H9 (cell line): ENCODE results near the gene JARID2. TPM values are rescaled to one million over a fixed set of nuclear protein-coding genes. Genes with fewer than 3 reads are reported as not detected.
A peak's percentile ranks its signal among the peaks of the same experiment; 100 is the strongest.

Experiments
- DNase-seq: peaks from one replicate; pipeline ENCODE4 v3.0.0-alpha.2; 2017
- H2AFZ ChIP-seq: one replicate; pipeline ENCODE4 v1.6.1; 2013; ENCODE audit warnings: mild to moderate bottlenecking, low read length, control low read depth, moderate library complexity
- H2AK5ac ChIP-seq: 2 replicates; pipeline ENCODE4 v1.6.1; 2013; ENCODE audit warnings: low read length, control low read depth, mixed read lengths; ENCODE audit not compliant: insufficient read length
- H2BK120ac ChIP-seq: one replicate; pipeline ENCODE4 v1.6.1; 2013; ENCODE audit warnings: low read depth, mild to moderate bottlenecking, low read length, control low read depth, inconsistent platforms; ENCODE audit not compliant: poor library complexity, severe bottlenecking
- H2BK12ac ChIP-seq: 2 replicates; pipeline ENCODE4 v1.6.1; 2013; ENCODE audit warnings: low read length, control low read depth, mixed read lengths, low read depth; ENCODE audit not compliant: insufficient read length
- H2BK15ac ChIP-seq: 2 replicates; pipeline ENCODE4 v1.6.1; 2013; ENCODE audit warnings: low read depth, low read length, control low read depth
- H2BK20ac ChIP-seq: one replicate; pipeline ENCODE4 v1.6.1; 2013; ENCODE audit warnings: low read depth, mild to moderate bottlenecking, low read length, control low read depth, inconsistent platforms; ENCODE audit not compliant: poor library complexity, severe bottlenecking
- H2BK5ac ChIP-seq: 2 replicates; pipeline ENCODE4 v1.6.1; 2013; ENCODE audit warnings: low read length, control low read depth, mixed read lengths; ENCODE audit not compliant: insufficient read length
- H3K14ac ChIP-seq: 2 replicates; pipeline ENCODE4 v1.6.1; 2013; ENCODE audit warnings: low read length, control low read depth; ENCODE audit not compliant: insufficient read depth
- H3K18ac ChIP-seq: 2 replicates; pipeline ENCODE4 v1.6.1; 2013; ENCODE audit warnings: low read depth, mild to moderate bottlenecking, mixed read lengths, low read length, control low read depth; ENCODE audit not compliant: insufficient read length
- H3K23ac ChIP-seq: 2 replicates; pipeline ENCODE4 v1.6.1; 2013; ENCODE audit warnings: low read length, control low read depth, mixed read lengths, low read depth; ENCODE audit not compliant: insufficient read length
- H3K23me2 ChIP-seq: 2 replicates; pipeline ENCODE4 v1.6.1; 2013; ENCODE audit warnings: low read depth, mild to moderate bottlenecking, mixed read lengths, low read length, control low read depth; ENCODE audit not compliant: insufficient read length, poor library complexity, severe bottlenecking
- H3K27ac ChIP-seq: 2 replicates; pipeline ENCODE4 v1.5.1; 2013; ENCODE audit warnings: low read length, control low read depth, mixed read lengths, low read depth; ENCODE audit not compliant: insufficient read length
- H3K27me3 ChIP-seq: 2 replicates; pipeline ENCODE4 v1.6.1; 2013; ENCODE audit warnings: low read length, control low read depth, inconsistent platforms; ENCODE audit not compliant: insufficient read depth
- H3K4ac ChIP-seq: 2 replicates; pipeline ENCODE4 v1.6.1; 2013; ENCODE audit warnings: low read depth, mild to moderate bottlenecking, control low read depth, inconsistent platforms, low read length, moderate library complexity
- H3K4me1 ChIP-seq: 2 replicates; pipeline ENCODE4 v1.6.1; 2013; ENCODE audit warnings: low read length, control low read depth, inconsistent platforms; ENCODE audit not compliant: insufficient read depth
- H3K4me2 ChIP-seq: 2 replicates; pipeline ENCODE4 v1.6.1; 2013; ENCODE audit warnings: low read length, control low read depth, mixed read lengths; ENCODE audit not compliant: insufficient read length, insufficient read depth
- H3K56ac ChIP-seq: 2 replicates; pipeline ENCODE4 v1.6.1; 2013; ENCODE audit warnings: low read depth, mild to moderate bottlenecking, mixed read lengths, low read length, control low read depth; ENCODE audit not compliant: insufficient read length
- H3K79me1 ChIP-seq: 2 replicates; pipeline ENCODE4 v1.6.1; 2013; ENCODE audit warnings: low read depth, mild to moderate bottlenecking, moderate library complexity, low read length, control low read depth, inconsistent platforms; ENCODE audit not compliant: insufficient read depth, poor library complexity, severe bottlenecking
- H3K79me2 ChIP-seq: 2 replicates; pipeline ENCODE4 v1.6.1; 2013; ENCODE audit warnings: low read length, control low read depth, inconsistent platforms; ENCODE audit not compliant: insufficient read depth
- H3K9ac ChIP-seq: 2 replicates; pipeline ENCODE4 v1.6.1; 2013; ENCODE audit warnings: low read length, control low read depth, mixed read lengths; ENCODE audit not compliant: insufficient read length; ENCODE audit errors: extremely low read depth
- H3K9me3 ChIP-seq: one replicate; pipeline ENCODE4 v1.6.1; 2013; ENCODE audit warnings: low read depth, low read length, inconsistent platforms; ENCODE audit not compliant: control insufficient read depth
- H3T11ph ChIP-seq: one replicate; pipeline ENCODE4 v1.6.1; 2013; ENCODE audit warnings: mild to moderate bottlenecking, low read length, control low read depth, inconsistent platforms
- H4K20me1 ChIP-seq: one replicate; pipeline ENCODE4 v1.6.1; 2013; ENCODE audit not compliant: control insufficient read depth, insufficient read length, insufficient read depth
- H4K5ac ChIP-seq: 2 replicates; pipeline ENCODE4 v1.6.1; 2013; ENCODE audit warnings: low read depth, mild to moderate bottlenecking, mixed read lengths, low read length, control low read depth; ENCODE audit not compliant: insufficient read length
- H4K8ac ChIP-seq: replicated peaks from 2 replicates; pipeline ENCODE4 v1.6.1; 2013; ENCODE audit warnings: low read length, control low read depth, mixed read lengths, low read depth; ENCODE audit not compliant: insufficient read length
- H4K91ac ChIP-seq: 2 replicates; pipeline ENCODE4 v1.6.1; 2013; ENCODE audit warnings: low read depth, mild to moderate bottlenecking, moderate library complexity, mixed read lengths, low read length, control low read depth; ENCODE audit not compliant: insufficient read length
- H3K27ac Mint-ChIP-seq, 3 experiments: 2 replicates in 2 of 3; 3 replicates in 1 of 3; pipeline ENCODE4 v1.8.0; 2020 to 2021; ENCODE audit warnings: mixed read lengths in 3 of 3, mild to moderate bottlenecking in 1 of 3, moderate library complexity in 1 of 3
- H3K27me3 Mint-ChIP-seq: 2 replicates; pipeline ENCODE4 v1.8.0; 2021; ENCODE audit warnings: low read depth, mild to moderate bottlenecking, moderate library complexity, mixed read lengths
- H3K36me3 Mint-ChIP-seq, 3 experiments: 2 replicates in 2 of 3; 3 replicates in 1 of 3; pipeline ENCODE4 v1.8.0; 2020 to 2021; ENCODE audit warnings: low read depth in 3 of 3, mixed read lengths in 3 of 3; ENCODE audit not compliant: insufficient read depth in 1 of 3
- H3K4me1 Mint-ChIP-seq, 2 experiments: 2 replicates each; pipeline ENCODE4 v1.8.0; 2020; ENCODE audit warnings: mixed read lengths in 2 of 2
- H3K4me3 Mint-ChIP-seq, 2 experiments: 2 replicates in 1 of 2; 3 replicates in 1 of 2; pipeline ENCODE4 v1.8.0; 2020 to 2021; ENCODE audit warnings: mild to moderate bottlenecking in 2 of 2, mixed read lengths in 2 of 2, moderate library complexity in 1 of 2
- H3K9me3 Mint-ChIP-seq, 2 experiments: 2 replicates in 1 of 2; 3 replicates in 1 of 2; pipeline ENCODE4 v1.8.0; 2020; ENCODE audit warnings: mild to moderate bottlenecking in 2 of 2, mixed read lengths in 2 of 2, moderate library complexity in 1 of 2
- WGBS: extraction: QIAGEN DNeasy Blood & Tissue Kit; methylation state at CpG from one replicate; pipeline ENCODE4 v1.1.7; 2013; ENCODE audit warnings: missing lambda C conversion rate, low lambda C conversion rate, mixed read lengths; ENCODE audit not compliant: insufficient read length; ENCODE audit errors: extremely low coverage; 5-methylcytosine and 5-hydroxymethylcytosine counted together
- total RNA-seq: library from RNA; stranded (reverse); gene quantifications from 2 replicates; pipeline ENCODE4 v1.2.1, GENCODE V29; 2021
- TF ChIP-seq, protein P1 (sequence below): fragments of 200-600 bp; sonication (generic); conservative IDR thresholded peaks from 3 replicates; pipeline ENCODE4 v1.8.0; 2021; ENCODE audit warnings: antibody characterized with exemption, mild to moderate bottlenecking

JARID2 gene
- total RNA-seq, 1 experiment from 2014 or later: 174 TPM

DNA sequence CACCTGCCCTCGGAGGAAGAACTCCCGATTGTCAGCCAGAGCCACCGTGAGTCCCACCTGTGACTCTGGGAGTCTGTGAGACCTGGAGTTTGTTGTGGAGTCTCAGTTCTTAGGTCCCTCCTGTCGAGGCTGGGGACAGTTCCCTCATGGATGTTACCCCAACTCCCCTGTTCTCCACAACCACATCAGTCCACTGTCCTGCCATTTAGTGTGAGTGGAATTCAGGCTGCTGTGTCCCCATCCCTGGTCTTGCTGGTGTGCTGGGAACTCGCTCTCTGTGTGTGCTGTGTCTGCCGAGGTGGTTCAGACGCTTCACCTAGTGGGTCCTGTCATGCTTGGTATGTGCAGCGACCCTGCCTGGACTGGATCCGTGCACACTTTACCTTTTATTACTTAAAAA lies 253.7 kb downstream of the JARID2 start:
- no CpG with 5 or more reads among the region's 9 CpGs for WGBS

More for the DNA sequence above, 253.7 kb downstream of the JARID2 start:
- H3K27me3 Mint-ChIP-seq: no peaks in the 10 kb centered on the region; the same call in none of the 2 replicates
- Histone ChIP-seq H4K8ac (no peak overlapping the region), H2BK5ac (no peak overlapping the region), H3K27me3 (no peaks in the 10 kb centered on the region), H2BK12ac (no peak overlapping the region), H3K79me1 (peaks cover 17% of the 10 kb centered on the region), H3K4me2 (no peak overlapping the region), H3K27ac (no peak overlapping the region), H2BK15ac (no peak overlapping the region), H3K23ac (no peak overlapping the region), H3K4me1 (0 out of 2 replicates have a peak, but pooled peaks cover 3% of the 10 kb centered on the region), H3K18ac (no peak overlapping the region), H2BK120ac (no peak overlapping the region), H3K4ac (no peak overlapping the region), H2AFZ (no peak overlapping the region), H3K14ac (no peak overlapping the region; the same call in 1 of the 2 replicates), H4K5ac (no peak overlapping the region), H4K91ac (no peak overlapping the region), H3K23me2 (no peaks in the 10 kb centered on the region), H3T11ph (no peak overlapping the region), H4K20me1 (peaks cover 3% of the 10 kb centered on the region), H2AK5ac (no peak overlapping the region), H3K56ac (no peak overlapping the region), H3K79me2 (peaks cover 27% of the 10 kb centered on the region), H3K9me3 (no peaks in the 10 kb centered on the region), H3K9ac (no peak overlapping the region), H2BK20ac (no peak overlapping the region)
- H3K4me3 Mint-ChIP-seq: no peak overlapping the region; a peak in 1 of 5 replicates
- TF ChIP-seq, protein P1, sequence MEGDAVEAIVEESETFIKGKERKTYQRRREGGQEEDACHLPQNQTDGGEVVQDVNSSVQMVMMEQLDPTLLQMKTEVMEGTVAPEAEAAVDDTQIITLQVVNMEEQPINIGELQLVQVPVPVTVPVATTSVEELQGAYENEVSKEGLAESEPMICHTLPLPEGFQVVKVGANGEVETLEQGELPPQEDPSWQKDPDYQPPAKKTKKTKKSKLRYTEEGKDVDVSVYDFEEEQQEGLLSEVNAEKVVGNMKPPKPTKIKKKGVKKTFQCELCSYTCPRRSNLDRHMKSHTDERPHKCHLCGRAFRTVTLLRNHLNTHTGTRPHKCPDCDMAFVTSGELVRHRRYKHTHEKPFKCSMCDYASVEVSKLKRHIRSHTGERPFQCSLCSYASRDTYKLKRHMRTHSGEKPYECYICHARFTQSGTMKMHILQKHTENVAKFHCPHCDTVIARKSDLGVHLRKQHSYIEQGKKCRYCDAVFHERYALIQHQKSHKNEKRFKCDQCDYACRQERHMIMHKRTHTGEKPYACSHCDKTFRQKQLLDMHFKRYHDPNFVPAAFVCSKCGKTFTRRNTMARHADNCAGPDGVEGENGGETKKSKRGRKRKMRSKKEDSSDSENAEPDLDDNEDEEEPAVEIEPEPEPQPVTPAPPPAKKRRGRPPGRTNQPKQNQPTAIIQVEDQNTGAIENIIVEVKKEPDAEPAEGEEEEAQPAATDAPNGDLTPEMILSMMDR: no peak
- H3K9me3 Mint-ChIP-seq: no peaks in the 10 kb centered on the region
- DNase-seq: no peak
- H3K27ac Mint-ChIP-seq: 0 out of 7 replicates have a peak overlapping the region, but pooled peaks of 2 of the 3 experiments have one; percentile 29 to 35
- peaks cover 18 to 23% of the 10 kb centered on the region in 2 experiments for H3K4me1 Mint-ChIP-seq
- peaks cover 83 to 97% (median 97%) of the 10 kb centered on the region in 3 experiments for H3K36me3 Mint-ChIP-seq
